ENCODE measurements around the gene METTL26. TPM values are rescaled to one million over a fixed set of nuclear protein-coding genes. Genes with fewer than 3 reads are reported as not detected.

METTL26 gene
- total and polyA plus RNA-seq, 10 of the 15 experiments (the other 5 are each of a cell fraction or from before 2014, with no cell fraction given) = 5.4 to 163 (median 79.3) TPM

GRCh38 chr16:598823-599739, 37.0 kb downstream of the METTL26 start:
- ATAC-seq (no peak), DNase-seq (ENCODE audit: low read depth, low spot score) (no peak), FAIRE-seq (no peak)
- Histone ChIP-seq H3K9ac (ENCODE audit: control insufficient read depth, insufficient read depth, low read length) (no peak overlapping the region), H3K27me3 (replicated peaks in 1 of 2; ENCODE audit: control insufficient read depth in 2 of 2, insufficient read depth in 2 of 2, low read length in 1 of 2) (no peaks in the 10 kb centered on the region), H3K4me1 (ENCODE audit: control insufficient read depth, insufficient read depth, low read length) (no peaks in the 10 kb centered on the region; the same call in 1 of the 2 replicates), H3K4me3 (no peak overlapping the region), H3K9me3 (replicated peaks; ENCODE audit: control insufficient read depth, insufficient read depth, low read length) (no peaks in the 10 kb centered on the region; the same call in 2 of the 3 replicates), H3K79me2 (ENCODE audit: control insufficient read depth, insufficient read depth, low read length) (no peaks in the 10 kb centered on the region), H2AFZ (ENCODE audit: control insufficient read depth, low read depth, low read length) (no peak overlapping the region), H4K20me1 (ENCODE audit: control insufficient read depth, insufficient read depth) (no peaks in the 10 kb centered on the region), H3K4me2 (ENCODE audit: control insufficient read depth, insufficient read depth) (no peak overlapping the region), H3K36me3 (ENCODE audit: control insufficient read depth in 2 of 2, insufficient read depth in 2 of 2, low read length in 1 of 2) (peaks cover 0 to 4% of the 10 kb centered on the region in 2 experiments; a peak in 2 of 4 replicates), H3K27ac (ENCODE audit: control insufficient read depth, insufficient read depth) (no peak overlapping the region)
- intact Hi-C loops (cut with micrococcal nuclease; ENCODE audit: unreplicated experiment) (no loop called here), in situ Hi-C loops (cut with MboI) (no loop called here)
- ChIA-PET CTCF (interaction anchor here (0.5 to 2.0 kb wide), 2 partner anchors 73 to 376 kb away, joined by 3 to 5 read pairs; no protein-coding TSS in a partner anchor), SMC1A (ENCODE audit: uncharacterized antibody, unreplicated experiment) (no interaction called here), POLR2A (no interaction called here), RAD21 (ENCODE audit: unreplicated experiment) (no interaction called here)
- 97% methylated on average over 41 of the region's 43 CpGs for WGBS (ENCODE audit: insufficient coverage, insufficient replicate concordance, low lambda C conversion rate, missing lambda C conversion rate)
- TF ChIP-seq EGR1 (IDR thresholded peaks at IDR 0.05; ENCODE audit: borderline replicate concordance in 1 of 2, low read depth in 2 of 2, low read length in 2 of 2) = no peak
- no peak for TF ChIP-seq PAX5 (IDR thresholded peaks at IDR 0.05; ENCODE audit: borderline replicate concordance, low read depth, low read length)
- TF ChIP-seq KLF5 (IDR thresholded peaks at IDR 0.05; ENCODE audit: partially characterized antibody) = no peak
- TF ChIP-seq TBL1XR1 (IDR thresholded peaks at IDR 0.05; ENCODE audit: low read depth, low read length) = no peak
- no peak for TF ChIP-seq HDGF (IDR thresholded peaks at IDR 0.05)
- no peak for TF ChIP-seq TARDBP (IDR thresholded peaks at IDR 0.05; ENCODE audit: borderline replicate concordance)
- TF ChIP-seq IRF5 (IDR thresholded peaks at IDR 0.05; ENCODE audit: borderline replicate concordance) = no peak
- no peak for TF ChIP-seq TAF1 (IDR thresholded peaks at IDR 0.05; ENCODE audit: borderline replicate concordance, low read depth, low read length)
- no peak for TF ChIP-seq ZZZ3 (IDR thresholded peaks at IDR 0.05; ENCODE audit: control insufficient read depth, insufficient read length, low read depth)
- TF ChIP-seq, protein P1, sequence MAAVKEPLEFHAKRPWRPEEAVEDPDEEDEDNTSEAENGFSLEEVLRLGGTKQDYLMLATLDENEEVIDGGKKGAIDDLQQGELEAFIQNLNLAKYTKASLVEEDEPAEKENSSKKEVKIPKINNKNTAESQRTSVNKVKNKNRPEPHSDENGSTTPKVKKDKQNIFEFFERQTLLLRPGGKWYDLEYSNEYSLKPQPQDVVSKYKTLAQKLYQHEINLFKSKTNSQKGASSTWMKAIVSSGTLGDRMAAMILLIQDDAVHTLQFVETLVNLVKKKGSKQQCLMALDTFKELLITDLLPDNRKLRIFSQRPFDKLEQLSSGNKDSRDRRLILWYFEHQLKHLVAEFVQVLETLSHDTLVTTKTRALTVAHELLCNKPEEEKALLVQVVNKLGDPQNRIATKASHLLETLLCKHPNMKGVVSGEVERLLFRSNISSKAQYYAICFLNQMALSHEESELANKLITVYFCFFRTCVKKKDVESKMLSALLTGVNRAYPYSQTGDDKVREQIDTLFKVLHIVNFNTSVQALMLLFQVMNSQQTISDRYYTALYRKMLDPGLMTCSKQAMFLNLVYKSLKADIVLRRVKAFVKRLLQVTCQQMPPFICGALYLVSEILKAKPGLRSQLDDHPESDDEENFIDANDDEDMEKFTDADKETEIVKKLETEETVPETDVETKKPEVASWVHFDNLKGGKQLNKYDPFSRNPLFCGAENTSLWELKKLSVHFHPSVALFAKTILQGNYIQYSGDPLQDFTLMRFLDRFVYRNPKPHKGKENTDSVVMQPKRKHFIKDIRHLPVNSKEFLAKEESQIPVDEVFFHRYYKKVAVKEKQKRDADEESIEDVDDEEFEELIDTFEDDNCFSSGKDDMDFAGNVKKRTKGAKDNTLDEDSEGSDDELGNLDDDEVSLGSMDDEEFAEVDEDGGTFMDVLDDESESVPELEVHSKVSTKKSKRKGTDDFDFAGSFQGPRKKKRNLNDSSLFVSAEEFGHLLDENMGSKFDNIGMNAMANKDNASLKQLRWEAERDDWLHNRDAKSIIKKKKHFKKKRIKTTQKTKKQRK (IDR thresholded peaks at IDR 0.05; ENCODE audit: low read depth, low read length) = no peak
- TF ChIP-seq BACH1 (IDR thresholded peaks at IDR 0.05; ENCODE audit: borderline replicate concordance) = no peak
- TF ChIP-seq ZNF622 (IDR thresholded peaks at IDR 0.05) = no peak
- no peak for TF ChIP-seq KAT2A (conservative IDR thresholded peaks at IDR 0.05; ENCODE audit: control insufficient read depth, low read depth, low read length)
- TF ChIP-seq PBX3 (IDR thresholded peaks at IDR 0.05; ENCODE audit: insufficient replicate concordance, low read depth, low read length) = no peak
- no peak for TF ChIP-seq EZH2 (IDR thresholded peaks at IDR 0.05; ENCODE audit: borderline replicate concordance, control insufficient read depth, low read depth, low read length)
- no peak for TF ChIP-seq CBX3 (IDR thresholded peaks at IDR 0.05; ENCODE audit: borderline replicate concordance, low read depth)
- TF ChIP-seq FOS (IDR thresholded peaks at IDR 0.05; ENCODE audit: borderline replicate concordance, extremely low read depth, insufficient read length) = no peak
- no TSS peak for BruUV-seq (replicated peaks)

All from GM12878 (cell line).